Vagina (tissue), 2 donors: ENCODE data around the gene IFT81.

Source experiments
- CTCF ChIP-seq, 3 experiments: fragments of 450-650 bp in 2 of 3; fragments of 200-600 bp in 1 of 3; sonication (generic) in 1 of 3; IDR thresholded peaks; one replicate each; pipeline ENCODE4 v1.5.1; 2017 to 2019; ENCODE audit warnings: antibody characterized with exemption in 3 of 3, mild to moderate bottlenecking in 2 of 3, moderate library complexity in 2 of 3
- POLR2A ChIP-seq, 2 donors: fragments of 450-650 bp; IDR thresholded peaks; one replicate each; pipeline ENCODE4 v1.6.1; 2017; ENCODE audit warnings: antibody characterized with exemption in 2 of 2, mild to moderate bottlenecking in 2 of 2, moderate library complexity in 2 of 2
- POLR2AphosphoS5 ChIP-seq, 2 donors: sonication (generic); formaldehyde crosslinking; IDR thresholded peaks; one replicate each; pipeline ENCODE4 v1.9.0; 2017; ENCODE audit warnings: antibody characterized with exemption in 2 of 2, mild to moderate bottlenecking in 2 of 2, low read depth in 1 of 2; ENCODE audit not compliant: insufficient read depth in 1 of 2

DNA sequence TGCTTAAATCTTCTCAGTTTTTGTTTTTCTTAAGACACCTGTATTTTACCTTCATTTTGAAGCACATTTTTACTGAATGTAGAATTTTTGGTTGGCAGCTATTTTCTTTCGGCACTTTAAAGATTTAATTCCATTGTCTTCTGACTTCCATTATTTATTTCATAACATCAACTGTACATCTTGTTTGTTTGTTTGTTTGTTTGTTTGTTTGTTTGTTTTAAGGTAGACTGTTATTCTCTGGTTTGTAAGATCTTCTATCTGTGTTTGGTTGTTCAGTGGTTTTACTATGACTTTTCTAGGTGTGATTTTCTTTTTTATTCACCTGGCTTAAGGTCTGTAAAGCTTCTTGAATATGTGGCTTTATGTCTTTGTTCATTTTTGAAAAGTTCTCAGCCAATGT, 61.9 kb downstream of the IFT81 start:
- no peak for TF ChIP-seq CTCF (IDR thresholded peaks at IDR 0.05)
- TF ChIP-seq POLR2A (IDR thresholded peaks at IDR 0.05), result no peak
- no peak for TF ChIP-seq POLR2AphosphoS5 (IDR thresholded peaks at IDR 0.05; ENCODE audit: insufficient read depth in 1 of 2, low read depth in 1 of 2)
